ENCODE measurements around the gene HACE1.

- TF ChIP-seq YY1 (IDR thresholded peaks at IDR 0.05; ENCODE audit: low read depth) = no peak
- TF ChIP-seq RAD21 (IDR thresholded peaks at IDR 0.05; ENCODE audit: low read depth) = no peak
- no peak for TF ChIP-seq REST (IDR thresholded peaks at IDR 0.05; ENCODE audit: low read depth)
- no peak for TF ChIP-seq MAX (IDR thresholded peaks at IDR 0.05)
- TF ChIP-seq TAF1 (IDR thresholded peaks at IDR 0.05; ENCODE audit: low read depth) = no peak
- no peak for TF ChIP-seq EGR1 (IDR thresholded peaks at IDR 0.05)
- TF ChIP-seq USF1 (IDR thresholded peaks at IDR 0.05) = no peak
- TF ChIP-seq FOXM1 (IDR thresholded peaks at IDR 0.05; ENCODE audit: borderline replicate concordance, low read depth) = no peak
- no peak for TF ChIP-seq CEBPB (IDR thresholded peaks at IDR 0.05)
- no peak for TF ChIP-seq NFIC (IDR thresholded peaks at IDR 0.05)
- TF ChIP-seq TEAD4 (IDR thresholded peaks at IDR 0.05) = no peak
These were observed 179.7 kb downstream of the HACE1 start for GRCh38 chr6:104679971-104680370.
